ENCODE results near the gene CPED1. TPM values are rescaled to one million over a fixed set of nuclear protein-coding genes. Genes with fewer than 3 reads are reported as not detected.

Gene CPED1
- total and polyA plus RNA-seq, 2 experiments from 2014 or later = 0.17 to 0.47 TPM

DNA sequence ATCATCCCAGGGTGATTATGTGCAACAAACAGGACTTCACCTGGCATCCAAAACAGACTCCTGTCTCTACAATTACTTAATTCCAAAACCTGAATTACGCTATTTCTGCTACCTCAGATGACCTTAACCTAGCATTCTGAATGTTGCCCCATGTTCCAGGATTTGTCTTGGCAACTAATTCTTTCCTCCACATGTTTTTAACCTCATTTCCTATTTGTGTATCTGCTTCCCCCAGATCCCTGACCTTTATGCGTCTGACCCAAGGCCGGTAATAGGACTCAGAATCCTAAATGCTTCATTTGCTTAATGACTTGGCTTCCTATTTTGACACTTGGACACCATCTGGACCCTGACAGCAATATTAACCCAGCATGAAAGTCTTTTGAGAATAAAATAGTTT, 46.7 kb upstream of the CPED1 start (continued):
- TF ChIP-seq CTCF (conservative IDR thresholded peaks at IDR 0.05; ENCODE audit: low read depth in 2 of 2) (no peak), POLR2AphosphoS5 (IDR thresholded peaks at IDR 0.05; ENCODE audit: low read depth) (no peak)

DNA sequence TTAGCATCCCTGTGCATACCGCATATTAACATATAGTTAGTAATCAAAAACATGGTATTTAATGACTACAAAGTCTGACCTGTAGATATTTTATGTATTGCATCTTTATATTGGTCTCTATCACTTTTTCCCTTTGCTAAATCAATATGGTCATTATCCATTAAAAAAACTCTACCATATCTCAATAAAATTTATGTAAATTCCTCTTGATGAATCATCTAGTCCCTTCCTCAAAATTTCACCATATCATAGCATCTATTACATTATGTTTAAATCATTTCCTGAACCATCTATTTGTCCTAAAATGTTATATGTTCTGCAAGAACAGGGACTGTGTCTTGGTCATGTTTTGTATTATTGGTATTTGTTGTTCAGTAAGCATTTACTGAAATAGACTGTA, 45.6 kb upstream of the CPED1 start:
- H3K36me3 Mint-ChIP-seq (ENCODE audit: low read depth) = no peaks in the 10 kb centered on the region
- no peak for TF ChIP-seq ZNF114 (CRISPR knock-in tag; IDR thresholded peaks at IDR 0.05)
- TF ChIP-seq CREB1 (CRISPR knock-in tag; IDR thresholded peaks at IDR 0.05; ENCODE audit: low read depth) = no peak
- TF ChIP-seq EZH2phosphoT487 (IDR thresholded peaks at IDR 0.05; ENCODE audit: unreplicated experiment) = no peak
- TF ChIP-seq STAT1 (IDR thresholded peaks at IDR 0.05; ENCODE audit: unreplicated experiment) = no peak
- no peak for TF ChIP-seq ZNF331 (CRISPR knock-in tag; IDR thresholded peaks at IDR 0.05; ENCODE audit: low read depth)
- TF ChIP-seq JUNB (IDR thresholded peaks at IDR 0.05; ENCODE audit: unreplicated experiment) = no peak
- TF ChIP-seq POLR2AphosphoS5 (IDR thresholded peaks at IDR 0.05; ENCODE audit: low read depth) = no peak
- TF ChIP-seq, protein P1, sequence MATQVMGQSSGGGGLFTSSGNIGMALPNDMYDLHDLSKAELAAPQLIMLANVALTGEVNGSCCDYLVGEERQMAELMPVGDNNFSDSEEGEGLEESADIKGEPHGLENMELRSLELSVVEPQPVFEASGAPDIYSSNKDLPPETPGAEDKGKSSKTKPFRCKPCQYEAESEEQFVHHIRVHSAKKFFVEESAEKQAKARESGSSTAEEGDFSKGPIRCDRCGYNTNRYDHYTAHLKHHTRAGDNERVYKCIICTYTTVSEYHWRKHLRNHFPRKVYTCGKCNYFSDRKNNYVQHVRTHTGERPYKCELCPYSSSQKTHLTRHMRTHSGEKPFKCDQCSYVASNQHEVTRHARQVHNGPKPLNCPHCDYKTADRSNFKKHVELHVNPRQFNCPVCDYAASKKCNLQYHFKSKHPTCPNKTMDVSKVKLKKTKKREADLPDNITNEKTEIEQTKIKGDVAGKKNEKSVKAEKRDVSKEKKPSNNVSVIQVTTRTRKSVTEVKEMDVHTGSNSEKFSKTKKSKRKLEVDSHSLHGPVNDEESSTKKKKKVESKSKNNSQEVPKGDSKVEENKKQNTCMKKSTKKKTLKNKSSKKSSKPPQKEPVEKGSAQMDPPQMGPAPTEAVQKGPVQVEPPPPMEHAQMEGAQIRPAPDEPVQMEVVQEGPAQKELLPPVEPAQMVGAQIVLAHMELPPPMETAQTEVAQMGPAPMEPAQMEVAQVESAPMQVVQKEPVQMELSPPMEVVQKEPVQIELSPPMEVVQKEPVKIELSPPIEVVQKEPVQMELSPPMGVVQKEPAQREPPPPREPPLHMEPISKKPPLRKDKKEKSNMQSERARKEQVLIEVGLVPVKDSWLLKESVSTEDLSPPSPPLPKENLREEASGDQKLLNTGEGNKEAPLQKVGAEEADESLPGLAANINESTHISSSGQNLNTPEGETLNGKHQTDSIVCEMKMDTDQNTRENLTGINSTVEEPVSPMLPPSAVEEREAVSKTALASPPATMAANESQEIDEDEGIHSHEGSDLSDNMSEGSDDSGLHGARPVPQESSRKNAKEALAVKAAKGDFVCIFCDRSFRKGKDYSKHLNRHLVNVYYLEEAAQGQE (IDR thresholded peaks at IDR 0.05; ENCODE audit: unreplicated experiment) = no peak
- no peak for TF ChIP-seq EZH2 (IDR thresholded peaks at IDR 0.05; ENCODE audit: low read depth, unreplicated experiment)
- no peak for TF ChIP-seq ZNF462 (CRISPR knock-in tag; IDR thresholded peaks at IDR 0.05)
- no peak for TF ChIP-seq NANOG (IDR thresholded peaks at IDR 0.05; ENCODE audit: borderline replicate concordance)
- no peak for TF ChIP-seq CTCF (conservative IDR thresholded peaks at IDR 0.05; ENCODE audit: low read depth in 2 of 2)

More for the DNA sequence above, 45.6 kb upstream of the CPED1 start:
- Mint-ChIP-seq H3K4me1 (no peaks in the 10 kb centered on the region), H3K27ac (no peak overlapping the region), H3K4me3 (no peak overlapping the region), H3K27me3 (ENCODE audit: insufficient read depth, low read depth, poor library complexity) (peaks cover 2% of the 10 kb centered on the region), H3K9me3 (no peaks in the 10 kb centered on the region)
- Histone ChIP-seq H3K4me3 (no peak overlapping the region), H2AFZ (no peak overlapping the region), H3K9me2 (ENCODE audit: insufficient read depth) (no peaks in the 10 kb centered on the region), H3K79me2 (replicated peaks; ENCODE audit: insufficient read depth) (no peaks in the 10 kb centered on the region), H3K27me3 (ENCODE audit: insufficient read depth) (no peaks in the 10 kb centered on the region), H3F3A (replicated peaks; ENCODE audit: low read depth) (no peaks in the 10 kb centered on the region), H4K20me1 (replicated peaks; ENCODE audit: insufficient read depth) (no peaks in the 10 kb centered on the region), H3K36me3 (ENCODE audit: insufficient read depth) (no peaks in the 10 kb centered on the region), H3K4me1 (ENCODE audit: insufficient read depth) (no peaks in the 10 kb centered on the region), H3K27ac (ENCODE audit: low read depth) (no peak overlapping the region), H3K4me2 (no peak overlapping the region)
- ATAC-seq = no peak
- DNase-seq (ENCODE audit: low spot score) = no peak

Data from GM23338 (cell line).